ENCODE results near the gene DDAH2.

The DDAH2 gene

GRCh38 chr6:31730631-31731086 lies 1.6 kb upstream of the DDAH2 start:
- no peak for DNase-seq

DNA sequence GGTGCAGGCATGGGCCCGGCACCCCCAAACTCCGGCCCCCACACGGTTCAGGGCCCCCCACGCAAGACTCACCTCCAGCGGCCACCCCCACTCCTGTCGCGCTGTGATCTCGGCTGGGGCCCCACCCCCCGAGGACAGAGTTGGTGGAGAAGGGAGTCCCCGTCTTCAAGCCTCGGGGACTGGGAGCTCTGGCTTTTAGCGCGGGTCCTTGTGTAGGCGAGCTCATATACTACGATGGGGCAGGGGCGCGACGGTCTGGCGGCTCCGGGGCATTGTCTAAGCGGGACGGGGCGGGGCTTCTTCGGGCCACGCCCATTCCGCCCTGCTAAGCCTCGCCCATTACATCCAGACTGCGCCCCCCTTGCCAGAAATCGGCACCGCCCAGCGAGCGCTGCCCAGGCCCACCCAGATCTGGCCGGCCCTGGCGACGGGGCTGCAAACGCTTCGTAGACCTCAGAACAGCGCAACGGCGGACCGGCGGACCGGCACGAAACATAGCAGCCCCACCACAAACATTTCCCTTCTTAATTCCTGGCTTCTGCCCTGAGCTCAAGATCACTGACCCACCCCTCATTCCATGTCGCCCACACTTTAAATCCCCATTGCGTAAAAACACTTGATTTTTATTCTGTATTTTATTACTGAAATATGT lies 1.0 kb upstream of the DDAH2 start:
- peak; percentile 97 for DNase-seq

DNA sequence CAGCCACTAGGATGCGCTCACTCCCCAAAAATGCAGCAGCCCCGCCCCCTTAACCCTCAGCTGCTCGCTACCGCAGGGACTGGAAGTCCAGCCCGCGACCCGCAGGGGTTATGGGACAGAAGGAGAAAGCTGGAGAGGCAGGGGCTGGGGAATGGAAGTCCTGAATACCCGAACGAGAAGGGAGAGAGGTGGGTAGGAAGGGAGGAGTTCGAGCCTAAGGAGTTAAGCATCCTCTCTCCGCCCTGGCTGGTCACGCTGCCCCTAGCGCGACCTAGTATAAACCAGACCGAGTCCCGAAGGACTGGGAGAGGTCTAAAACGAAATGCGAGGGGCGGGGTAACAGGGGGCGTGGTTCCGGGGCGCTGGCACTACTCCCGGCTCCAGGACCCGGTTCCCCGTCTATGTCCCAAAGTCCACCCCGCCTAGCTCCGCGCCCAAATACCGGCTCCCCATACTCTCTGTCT lies 448 bp upstream of the DDAH2 start:
- peak; percentile 96 for DNase-seq

GRCh38 chr6:31727717-31728671 lies 1.1 kb downstream of the DDAH2 start:
- no peak for DNase-seq

DNA sequence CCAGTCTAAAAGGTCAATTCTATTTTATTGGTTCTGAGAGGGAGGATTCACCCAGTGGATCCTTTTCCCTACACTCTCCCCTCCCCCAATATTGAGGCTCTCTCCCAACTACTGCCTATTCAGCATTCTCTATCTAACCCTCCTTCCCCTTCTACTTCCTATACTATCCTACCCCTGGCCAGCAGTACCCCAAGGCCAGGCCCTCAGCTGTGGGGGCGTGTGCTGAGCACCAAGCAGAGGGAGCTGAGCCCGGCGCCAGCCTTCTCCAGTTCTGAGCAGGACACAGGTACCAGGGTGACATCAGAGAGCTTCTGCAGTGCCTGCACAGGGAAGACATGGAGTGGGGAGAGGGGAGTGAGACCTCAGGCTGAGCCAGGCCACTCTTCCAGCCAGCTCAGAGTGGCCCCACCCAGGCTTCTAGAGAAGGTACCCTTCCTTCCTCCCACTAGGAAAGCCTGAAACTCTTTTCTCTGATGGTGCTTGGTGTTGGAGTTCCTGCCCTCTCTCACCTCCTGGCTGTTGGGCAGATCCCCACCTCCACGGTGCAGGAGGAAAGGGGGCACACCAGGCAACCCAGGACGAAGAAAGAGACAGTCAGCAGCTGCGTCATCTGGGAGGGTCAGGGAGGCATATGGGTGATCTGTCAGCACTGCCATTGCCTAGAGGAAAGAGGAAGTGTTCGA lies 1.9 kb downstream of the DDAH2 start:
- DNase-seq: no peak

GRCh38 chr6:31725502-31726350 lies 3.4 kb downstream of the DDAH2 start:
- no peak for DNase-seq

DNA sequence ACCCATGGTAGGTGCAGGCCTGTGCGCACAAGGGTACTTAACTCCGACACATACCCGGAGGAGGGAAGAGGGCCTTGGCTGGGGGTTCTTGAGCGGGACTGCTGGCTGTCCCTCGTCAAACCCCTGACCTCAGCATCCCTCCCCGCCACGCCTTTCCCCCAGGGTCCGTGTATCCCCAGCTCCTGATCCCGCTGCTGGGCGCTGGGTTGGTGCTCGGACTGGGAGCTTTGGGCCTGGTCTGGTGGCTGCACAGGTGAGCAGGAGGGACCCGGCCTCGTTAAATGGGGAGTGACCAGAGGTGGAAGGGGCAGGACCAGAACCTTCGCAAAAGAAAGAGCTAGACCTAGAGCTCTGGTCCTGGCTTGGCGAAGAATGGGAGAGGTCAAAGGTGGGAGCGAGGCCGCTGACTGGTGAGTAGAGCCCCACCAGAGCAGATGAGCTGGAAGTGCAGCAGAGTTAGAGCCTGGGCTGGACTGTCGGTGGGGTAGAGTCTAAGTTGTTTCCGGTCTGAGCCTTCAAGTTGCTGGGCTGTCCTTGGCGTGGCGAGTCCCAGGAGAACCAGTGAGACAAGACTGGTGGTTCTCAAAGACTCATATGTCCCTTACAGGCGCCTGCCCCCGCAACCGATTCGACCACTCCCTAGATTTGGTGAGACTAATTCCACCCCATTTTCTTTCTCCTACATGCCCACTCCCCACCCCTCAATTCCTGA lies 5.0 kb downstream of the DDAH2 start:
- DNase-seq: no peak

DNA sequence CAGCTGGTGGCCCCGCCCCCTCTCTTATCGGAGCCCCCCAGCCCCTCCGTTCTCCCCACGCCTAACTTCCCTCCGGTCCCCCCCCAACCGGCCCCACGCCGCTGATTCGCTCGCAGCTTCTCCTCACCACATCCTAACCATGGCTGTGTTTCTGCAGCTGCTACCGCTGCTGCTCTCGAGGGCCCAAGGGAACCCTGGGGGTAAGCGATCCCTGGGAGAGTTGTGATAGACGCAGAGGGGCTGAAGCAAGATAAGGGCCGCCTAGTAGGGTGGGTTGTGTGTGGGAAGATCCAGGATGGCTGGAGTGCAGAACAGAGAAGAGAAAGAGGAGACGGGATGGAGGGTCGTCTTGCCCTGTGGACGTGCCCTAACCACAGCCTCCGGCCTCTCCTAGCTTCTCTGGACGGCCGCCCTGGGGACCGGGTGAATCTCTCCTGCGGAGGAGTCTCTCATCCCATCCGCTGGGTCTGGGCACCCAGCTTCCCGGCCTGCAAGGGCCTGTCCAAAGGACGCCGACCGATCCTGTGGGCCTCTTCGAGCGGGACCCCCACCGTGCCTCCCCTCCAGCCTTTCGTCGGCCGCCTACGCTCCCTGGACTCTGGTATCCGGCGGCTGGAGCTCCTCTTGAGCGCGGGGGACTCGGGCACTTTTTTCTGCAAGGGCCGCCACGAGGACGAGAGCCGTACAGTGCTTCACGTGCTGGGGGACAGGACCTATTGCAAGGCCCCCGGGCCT lies 5.7 kb downstream of the DDAH2 start, which contains the start of gene MPIG6B:
TSS of gene MPIG6B (plus strand) at position 129 of the 735 bp plus-strand sequence. CDS start at position 140, 11 bp downstream.
- DNase-seq: no peak

DNA sequence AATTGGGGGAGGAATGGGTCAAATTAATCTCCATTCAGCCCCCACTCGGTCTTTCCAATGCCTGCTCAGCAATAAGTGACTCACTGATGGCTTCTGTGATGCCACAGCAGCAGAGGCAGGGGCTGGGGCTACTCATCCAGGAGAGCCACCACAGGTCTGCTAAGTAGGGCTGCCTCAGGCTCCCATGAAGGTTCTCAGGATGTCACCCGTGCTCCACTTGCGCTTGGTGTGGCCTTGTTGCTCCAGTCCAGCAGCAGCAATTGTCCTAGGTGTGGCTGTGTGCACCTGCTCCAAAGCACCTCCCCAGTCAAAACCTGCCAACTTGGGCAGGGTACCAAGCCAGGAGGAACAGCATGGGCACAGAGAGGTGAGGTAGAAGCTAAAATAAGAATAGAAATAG lies 6.9 kb downstream of the DDAH2 start:
- DNase-seq: no peak

GRCh38 chr6:31721351-31722020 lies 7.6 kb downstream of the DDAH2 start, which contains the start of gene LY6G6C:
LY6G6C (minus strand) TSS chr6:31721746; CDS start chr6:31721679, 67 bp downstream.
- no peak for DNase-seq

DNA sequence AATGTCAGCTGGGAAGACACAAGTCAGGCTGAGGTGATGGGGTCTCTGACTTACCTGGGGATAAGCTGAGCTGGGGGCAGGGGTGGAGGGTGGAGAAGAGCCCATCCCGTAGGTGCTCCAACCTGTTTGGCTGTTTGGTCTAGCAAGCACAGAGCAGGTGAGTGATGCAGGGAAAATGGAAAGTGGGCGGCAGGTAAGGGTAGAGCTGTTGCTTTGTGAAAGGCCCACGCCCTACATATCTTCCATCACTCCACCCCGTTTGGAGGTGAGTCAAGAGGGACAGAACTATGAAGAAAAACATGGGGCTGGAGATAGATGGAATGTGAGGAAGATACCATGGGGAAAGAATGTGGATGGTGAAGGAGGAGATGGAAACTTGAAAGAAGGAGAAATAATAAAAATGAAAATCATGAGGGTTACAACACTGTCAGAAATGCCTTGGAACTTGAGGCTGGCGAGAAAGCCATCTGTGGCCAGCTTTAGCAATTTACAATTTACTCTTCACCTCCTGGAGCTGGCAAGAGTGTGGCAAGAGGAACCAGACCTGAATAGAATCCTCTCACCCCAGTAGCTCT lies 8.8 kb downstream of the DDAH2 start:
- DNase-seq: no peak

GRCh38 chr6:31719001-31719400 lies 10.1 kb downstream of the DDAH2 start:
- DNase-seq: no peak

- no peak for DNase-seq
Measured at GRCh38 chr6:31718265-31718664, 10.8 kb downstream of the DDAH2 start.

DNA sequence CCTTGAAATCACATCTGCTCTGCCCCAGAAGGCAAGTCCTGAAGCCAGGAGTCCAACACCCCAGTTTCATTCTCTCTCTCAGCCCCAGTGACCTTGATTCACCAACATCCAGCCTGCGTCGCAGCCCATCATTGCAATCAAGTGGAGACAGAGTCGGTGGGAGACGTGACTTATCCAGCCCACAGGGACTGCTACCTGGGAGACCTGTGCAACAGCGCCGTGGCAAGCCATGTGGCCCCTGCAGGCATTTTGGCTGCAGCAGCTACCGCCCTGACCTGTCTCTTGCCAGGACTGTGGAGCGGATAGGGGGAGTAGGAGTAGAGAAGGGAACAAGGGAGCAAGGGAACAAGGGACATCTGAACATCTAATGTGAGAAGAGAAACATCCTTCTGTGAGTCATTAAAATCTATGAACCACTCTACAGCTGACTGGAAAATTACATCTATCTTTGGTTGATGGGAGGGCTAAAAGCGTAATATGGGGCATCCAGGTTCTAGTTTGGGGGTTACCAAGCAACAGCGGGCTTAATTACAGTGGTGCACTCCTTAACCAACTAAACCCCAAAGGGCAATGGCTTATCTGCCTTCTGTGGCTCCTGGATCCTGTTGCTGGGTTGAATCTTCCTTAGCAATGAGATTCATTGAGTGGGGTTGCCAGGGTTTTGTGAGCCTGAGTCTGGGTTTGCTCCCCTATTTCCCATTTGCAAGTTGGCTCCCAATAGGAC lies 11.4 kb downstream of the DDAH2 start:
- DNase-seq: no peak

DNA sequence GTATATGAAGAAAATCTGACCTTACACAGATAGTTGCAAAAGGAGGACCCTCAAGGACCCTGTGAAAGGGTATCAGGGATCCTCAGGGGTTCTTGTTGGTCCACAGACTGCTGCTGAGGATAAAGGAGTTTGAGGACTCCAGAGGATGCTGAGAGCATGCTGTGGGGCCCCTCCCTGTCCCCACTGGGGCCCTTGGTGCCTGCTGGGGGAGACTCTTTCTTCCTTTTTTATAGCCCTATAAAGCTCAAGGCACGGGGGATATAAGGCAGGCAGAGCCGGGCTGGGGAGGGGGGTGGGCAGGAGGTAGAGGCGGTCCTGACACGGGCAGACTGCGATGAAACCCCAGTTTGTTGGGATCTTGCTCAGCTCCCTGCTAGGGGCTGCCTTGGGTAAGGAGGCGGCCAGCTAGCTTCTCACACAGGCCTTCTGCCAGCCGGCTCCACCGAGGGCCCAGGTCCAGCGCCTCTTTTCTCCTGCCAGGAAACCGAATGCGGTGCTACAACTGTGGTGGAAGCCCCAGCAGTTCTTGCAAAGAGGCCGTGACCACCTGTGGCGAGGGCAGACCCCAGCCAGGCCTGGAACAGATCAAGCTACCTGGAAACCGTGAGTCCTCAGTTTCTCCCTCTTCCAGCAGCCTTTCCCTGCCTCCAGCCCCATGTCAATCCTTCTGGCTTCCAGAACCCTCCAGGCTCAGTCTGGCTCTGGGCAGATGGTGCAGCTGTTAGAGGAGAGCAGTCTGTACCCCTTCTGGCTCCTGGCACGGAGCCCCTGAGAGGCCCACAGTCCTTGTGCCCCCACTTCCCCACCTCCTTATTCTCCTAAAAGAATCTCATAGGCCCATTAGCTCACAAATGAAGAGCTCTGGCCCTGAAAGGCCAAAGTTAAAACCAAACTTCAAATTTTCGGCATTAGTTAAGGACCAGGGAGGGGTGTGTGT lies 13.8 kb downstream of the DDAH2 start, which contains the start of gene LY6G6D:
TSS of gene LY6G6D (plus strand) at position 327 of the 937 bp plus-strand sequence. CDS start at position 335, 8 bp downstream.
- no peak for DNase-seq

- DNase-seq: peak; percentile 71
Measured at GRCh38 chr6:31713991-31714684, 15.0 kb downstream of the DDAH2 start.

GRCh38 chr6:31713465-31713864 lies 15.6 kb downstream of the DDAH2 start:
- no peak for DNase-seq
